Ishikawa (cell line): ENCODE measurements around the gene WWC1.

Experiments
- CEBPB ChIP-seq: IDR thresholded peaks from 2 replicates; pipeline ENCODE4 v1.6.1; 2012
- EGR1 ChIP-seq: IDR thresholded peaks from 2 replicates; pipeline ENCODE4 v1.6.1; 2012
- EP300 ChIP-seq: IDR thresholded peaks from 2 replicates; pipeline ENCODE4 v1.6.1; 2012; ENCODE audit warnings: borderline replicate concordance
- FOXM1 ChIP-seq: IDR thresholded peaks from 2 replicates; pipeline ENCODE4 v1.6.1; 2012; ENCODE audit warnings: low read depth, borderline replicate concordance
- MAX ChIP-seq: IDR thresholded peaks from 2 replicates; pipeline ENCODE4 v1.6.1; 2012
- NFIC ChIP-seq: IDR thresholded peaks from 2 replicates; pipeline ENCODE4 v1.6.1; 2012
- REST ChIP-seq: IDR thresholded peaks from 2 replicates; pipeline ENCODE4 v1.6.1; 2012; ENCODE audit warnings: low read depth, mild to moderate bottlenecking
- TAF1 ChIP-seq: IDR thresholded peaks from 2 replicates; pipeline ENCODE4 v1.6.1; 2012; ENCODE audit warnings: low read depth, mild to moderate bottlenecking
- TCF12 ChIP-seq: IDR thresholded peaks from 2 replicates; pipeline ENCODE4 v1.6.1; 2012; ENCODE audit warnings: low read depth
- YY1 ChIP-seq: IDR thresholded peaks from 2 replicates; pipeline ENCODE4 v1.6.1; 2012; ENCODE audit warnings: low read depth
- TF ChIP-seq, protein P1 (sequence below): IDR thresholded peaks from 2 replicates; pipeline ENCODE4 v1.6.1; 2012

DNA sequence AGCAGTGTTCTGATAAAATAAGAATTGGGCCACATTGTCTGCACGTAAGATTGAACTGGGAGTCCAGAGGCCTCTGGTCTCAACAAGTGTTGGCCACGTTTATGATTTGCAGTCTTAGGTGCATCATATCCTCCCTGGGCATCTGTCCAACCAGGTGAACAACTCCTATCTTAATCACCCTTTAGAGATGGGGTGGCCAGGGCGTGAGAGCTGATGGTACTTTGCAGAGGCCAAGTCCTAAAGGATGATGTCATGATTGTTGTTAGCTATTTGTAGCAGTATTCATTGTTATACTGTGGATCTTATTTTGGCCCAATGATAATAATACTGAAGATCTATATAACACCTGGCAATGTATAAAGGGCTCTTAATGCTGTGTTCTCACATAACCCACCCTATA is 121.6 kb downstream of the WWC1 start:
- TF ChIP-seq EGR1: no peak
- TF ChIP-seq FOXM1: no peak
- TF ChIP-seq CEBPB: no peak
- TF ChIP-seq MAX: no peak
- no peak for TF ChIP-seq REST
- no peak for TF ChIP-seq TCF12
- TF ChIP-seq TAF1: no peak
- TF ChIP-seq, protein P1, sequence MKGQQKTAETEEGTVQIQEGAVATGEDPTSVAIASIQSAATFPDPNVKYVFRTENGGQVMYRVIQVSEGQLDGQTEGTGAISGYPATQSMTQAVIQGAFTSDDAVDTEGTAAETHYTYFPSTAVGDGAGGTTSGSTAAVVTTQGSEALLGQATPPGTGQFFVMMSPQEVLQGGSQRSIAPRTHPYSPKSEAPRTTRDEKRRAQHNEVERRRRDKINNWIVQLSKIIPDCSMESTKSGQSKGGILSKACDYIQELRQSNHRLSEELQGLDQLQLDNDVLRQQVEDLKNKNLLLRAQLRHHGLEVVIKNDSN: no peak
- no peak for TF ChIP-seq YY1
- TF ChIP-seq EP300: no peak
- no peak for TF ChIP-seq NFIC
